OCI-LY1 (cell line): ENCODE data around the gene JMJD8.
A peak's percentile ranks its signal among the peaks of the same experiment; 100 is the strongest.
"Not testable (repeated sequence)": the region's sequence is repeated elsewhere in the genome, so short reads cannot be mapped to it uniquely, and the experiment has no call there.

Experiments
- H2AFZ ChIP-seq: fragments of 200-600 bp; sonication (generic), shearing (Covaris generic); 2 replicates; pipeline ENCODE4 v1.6.0; 2014; ENCODE audit warnings: antibody characterized with exemption, mild to moderate bottlenecking, low read length
- H3F3A ChIP-seq: fragments of 200-600 bp; sonication (generic), shearing (Covaris generic); 2 replicates; pipeline ENCODE4 v1.6.0; 2014; ENCODE audit warnings: mild to moderate bottlenecking, antibody characterized with exemption, low read length, moderate library complexity; ENCODE audit not compliant: insufficient read depth
- H3K27ac ChIP-seq: fragments of 200-600 bp; sonication (generic); 2 replicates; pipeline ENCODE4 v1.5.1; 2014; ENCODE audit warnings: low read length, mixed run types, mild to moderate bottlenecking, low read depth; ENCODE audit not compliant: poor library complexity, severe bottlenecking
- H3K27me3 ChIP-seq: fragments of 200-600 bp; sonication (generic); 2 replicates; pipeline ENCODE4 v1.6.0; 2014; ENCODE audit warnings: antibody characterized with exemption, mild to moderate bottlenecking, low read length, moderate library complexity; ENCODE audit not compliant: insufficient read depth
- H3K36me3 ChIP-seq: fragments of 200-600 bp; sonication (generic); 2 replicates; pipeline ENCODE4 v1.6.1; 2014; ENCODE audit warnings: mild to moderate bottlenecking, antibody characterized with exemption, low read length, moderate library complexity, mixed read lengths; ENCODE audit not compliant: insufficient read depth
- H3K4me1 ChIP-seq: fragments of 200-600 bp; sonication (generic); 2 replicates; pipeline ENCODE4 v1.5.1; 2014; ENCODE audit warnings: mild to moderate bottlenecking, low read length, moderate library complexity; ENCODE audit not compliant: insufficient read depth, severe bottlenecking
- H3K4me2 ChIP-seq: fragments of 200-600 bp; sonication (generic), shearing (Covaris generic); 2 replicates; pipeline ENCODE4 v1.6.1; 2014; ENCODE audit warnings: low read length
- H3K4me3 ChIP-seq: fragments of 200-600 bp; sonication (generic); 2 replicates; pipeline ENCODE4 v1.5.1; 2014; ENCODE audit warnings: low read length, low read depth, mild to moderate bottlenecking, mixed read lengths; ENCODE audit not compliant: poor library complexity, severe bottlenecking
- H3K79me2 ChIP-seq: fragments of 200-600 bp; shearing (Covaris generic); 2 replicates; pipeline ENCODE4 v1.6.1; 2016; ENCODE audit warnings: mixed run types, low read length, mixed read lengths; ENCODE audit not compliant: insufficient read depth
- H3K9ac ChIP-seq: fragments of 200-600 bp; sonication (generic), shearing (Covaris generic); 2 replicates; pipeline ENCODE4 v1.6.1; 2014; ENCODE audit warnings: mild to moderate bottlenecking, low read length, mixed read lengths
- H3K9me2 ChIP-seq: fragments of 200-600 bp; sonication (generic), shearing (Covaris generic); 2 replicates; pipeline ENCODE4 v1.6.1; 2014; ENCODE audit warnings: low read depth, mild to moderate bottlenecking, low read length, mixed read lengths
- H3K9me3 ChIP-seq: fragments of 200-600 bp; shearing (Covaris generic); 2 replicates; pipeline ENCODE4 v1.6.1; 2014; ENCODE audit warnings: low read length, mixed read lengths
- H4K20me1 ChIP-seq: fragments of 200-600 bp; sonication (generic), shearing (Covaris generic); 2 replicates; pipeline ENCODE4 v1.6.0; 2016; ENCODE audit warnings: mild to moderate bottlenecking, low read length; ENCODE audit not compliant: insufficient read depth
- CTCF ChIP-seq: fragments of 200-600 bp; sonication (generic), shearing (Covaris generic); IDR thresholded peaks from 2 replicates; pipeline ENCODE4 v1.5.1; 2017; ENCODE audit warnings: mild to moderate bottlenecking, antibody characterized with exemption, low read length, moderate library complexity, mixed read lengths
- EZH2 ChIP-seq: fragments of 200-600 bp; sonication (generic), shearing (Covaris generic); IDR thresholded peaks from 2 replicates; pipeline ENCODE4 v1.8.0; 2017; ENCODE audit warnings: borderline replicate concordance, mixed run types, mild to moderate bottlenecking, antibody characterized with exemption, low read length, moderate library complexity, mixed read lengths

The JMJD8 gene

GRCh38 chr16:714079-714478, 29.9 kb upstream of the JMJD8 start:
- no peak for TF ChIP-seq CTCF
- TF ChIP-seq EZH2, result no peak
- Histone ChIP-seq H3K27ac (no peak overlapping the region), H3F3A (no peaks in the 10 kb centered on the region), H3K4me2 (no peak overlapping the region), H3K9me3 (no peaks in the 10 kb centered on the region), H3K27me3 (peaks cover 23% of the 10 kb centered on the region), H3K9me2 (no peaks in the 10 kb centered on the region), H3K36me3 (no peaks in the 10 kb centered on the region), H3K4me3 (no peak overlapping the region), H2AFZ (no peak overlapping the region), H3K79me2 (no peaks in the 10 kb centered on the region), H3K9ac (no peak overlapping the region), H3K4me1 (peaks cover 15% of the 10 kb centered on the region), H4K20me1 (no peaks in the 10 kb centered on the region)

- not testable (repeated sequence) for H3K9me2 ChIP-seq, H3K4me3 ChIP-seq, H3K27ac ChIP-seq, H3F3A ChIP-seq, H3K36me3 ChIP-seq, H3K4me2 ChIP-seq, H3K79me2 ChIP-seq, H4K20me1 ChIP-seq, H3K9ac ChIP-seq, H3K9me3 ChIP-seq, H2AFZ ChIP-seq
- TF ChIP-seq CTCF, result peak; percentile 35
- peaks cover 15% of the 10 kb centered on the region for H3K4me1 ChIP-seq
- peaks cover 22% of the 10 kb centered on the region for H3K27me3 ChIP-seq
Observed at GRCh38 chr16:712740-713250, 28.7 kb upstream of the JMJD8 start.

GRCh38 chr16:711548-712320, 27.6 kb upstream of the JMJD8 start:
- Histone ChIP-seq H2AFZ (no peak overlapping the region), H3F3A (no peaks in the 10 kb centered on the region), H3K4me1 (peaks cover 15% of the 10 kb centered on the region), H3K36me3 (no peaks in the 10 kb centered on the region), H3K9ac (no peak overlapping the region), H3K9me2 (no peaks in the 10 kb centered on the region), H3K4me2 (no peak overlapping the region), H3K4me3 (no peak overlapping the region), H3K27me3 (peaks cover 22% of the 10 kb centered on the region), H3K79me2 (no peaks in the 10 kb centered on the region), H3K9me3 (no peaks in the 10 kb centered on the region), H3K27ac (no peak overlapping the region), H4K20me1 (no peaks in the 10 kb centered on the region)
- TF ChIP-seq CTCF (peak; percentile 79), EZH2 (no peak)
